WI38 (cell line): ENCODE measurements around the gene CHP1.
"Not testable (repeated sequence)": the region's sequence is repeated elsewhere in the genome, so short reads cannot be mapped to it uniquely, and the experiment has no call there.

Experiments used
- H3K4me3 ChIP-seq: 2 replicates; pipeline ENCODE4 v1.5.1; 2011; ENCODE audit warnings: low read depth, mild to moderate bottlenecking, control low read depth, low read length
- TF ChIP-seq, protein P1 (sequence below): IDR thresholded peaks from 2 replicates; pipeline ENCODE4 v1.5.1; 2012; ENCODE audit warnings: low read depth, mild to moderate bottlenecking, control low read depth, low read length

Gene CHP1

GRCh38 chr15:41235929-41236328 lies 4.9 kb downstream of the CHP1 start:
- no peak overlapping the region for H3K4me3 ChIP-seq
- TF ChIP-seq, protein P1, sequence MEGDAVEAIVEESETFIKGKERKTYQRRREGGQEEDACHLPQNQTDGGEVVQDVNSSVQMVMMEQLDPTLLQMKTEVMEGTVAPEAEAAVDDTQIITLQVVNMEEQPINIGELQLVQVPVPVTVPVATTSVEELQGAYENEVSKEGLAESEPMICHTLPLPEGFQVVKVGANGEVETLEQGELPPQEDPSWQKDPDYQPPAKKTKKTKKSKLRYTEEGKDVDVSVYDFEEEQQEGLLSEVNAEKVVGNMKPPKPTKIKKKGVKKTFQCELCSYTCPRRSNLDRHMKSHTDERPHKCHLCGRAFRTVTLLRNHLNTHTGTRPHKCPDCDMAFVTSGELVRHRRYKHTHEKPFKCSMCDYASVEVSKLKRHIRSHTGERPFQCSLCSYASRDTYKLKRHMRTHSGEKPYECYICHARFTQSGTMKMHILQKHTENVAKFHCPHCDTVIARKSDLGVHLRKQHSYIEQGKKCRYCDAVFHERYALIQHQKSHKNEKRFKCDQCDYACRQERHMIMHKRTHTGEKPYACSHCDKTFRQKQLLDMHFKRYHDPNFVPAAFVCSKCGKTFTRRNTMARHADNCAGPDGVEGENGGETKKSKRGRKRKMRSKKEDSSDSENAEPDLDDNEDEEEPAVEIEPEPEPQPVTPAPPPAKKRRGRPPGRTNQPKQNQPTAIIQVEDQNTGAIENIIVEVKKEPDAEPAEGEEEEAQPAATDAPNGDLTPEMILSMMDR, result no peak

GRCh38 chr15:41238100-41238499 lies 7.0 kb downstream of the CHP1 start:
- no peak overlapping the region for H3K4me3 ChIP-seq
- TF ChIP-seq, protein P1, result no peak

DNA sequence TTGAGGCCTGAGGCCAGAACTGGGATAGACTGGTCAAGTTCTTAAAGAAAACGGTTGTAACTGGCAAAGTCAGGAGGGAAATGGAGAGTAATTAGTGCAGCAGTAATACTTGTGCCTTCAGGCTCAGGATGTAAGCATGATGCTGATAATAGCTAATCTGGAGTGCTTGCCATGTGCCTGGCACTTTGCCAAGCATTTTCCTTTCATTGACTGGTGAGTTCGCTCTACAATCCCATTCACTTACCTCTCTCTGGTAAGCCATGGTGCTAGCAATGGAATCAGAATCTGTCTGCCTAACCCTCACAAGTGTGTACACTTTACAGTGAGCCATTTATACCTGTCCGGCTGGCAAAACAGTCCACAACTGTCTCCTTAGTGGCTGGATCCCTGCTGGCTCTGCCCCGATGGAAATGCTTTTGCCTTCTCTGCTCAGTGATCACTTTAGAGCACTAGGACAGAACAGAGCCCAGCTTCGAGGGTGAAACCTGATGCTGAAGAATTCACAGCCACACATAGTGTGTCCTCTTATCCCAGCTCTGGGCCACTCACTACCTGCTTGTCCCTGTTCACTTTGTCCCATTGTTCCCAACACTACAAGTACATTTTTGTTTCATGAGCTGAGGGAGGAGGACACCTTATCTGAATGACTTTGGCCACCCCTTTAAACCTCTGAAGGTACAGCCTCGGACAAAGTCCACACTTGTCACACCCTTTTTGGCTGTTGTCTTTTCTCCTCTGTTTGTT lies 10.3 kb downstream of the CHP1 start:
- no peak overlapping the region for H3K4me3 ChIP-seq

DNA sequence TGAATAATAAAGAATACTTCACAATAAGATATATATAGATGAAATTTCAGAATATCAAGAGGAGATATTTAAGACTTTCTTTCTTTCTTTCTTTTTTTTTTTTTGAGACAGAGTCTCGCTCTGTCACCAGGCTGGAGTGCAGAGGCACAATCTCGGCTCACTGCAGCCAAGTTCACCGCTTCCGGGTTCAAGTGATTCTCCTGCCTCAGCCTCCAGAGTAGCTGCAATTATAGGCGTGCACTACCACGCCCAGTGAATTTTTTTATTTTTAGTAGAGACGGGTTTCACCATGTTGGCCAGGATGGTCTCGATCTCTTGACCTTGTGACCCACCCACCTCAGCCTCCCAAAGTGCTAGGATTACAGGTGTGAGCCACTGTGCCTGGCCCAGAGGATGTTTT lies 19.7 kb downstream of the CHP1 start:
- H3K4me3 ChIP-seq, result not testable (repeated sequence)

More for the DNA sequence above, 10.3 kb downstream of the CHP1 start:
- TF ChIP-seq, protein P1, result no peak

GRCh38 chr15:41251411-41251810 lies 20.3 kb downstream of the CHP1 start:
- H3K4me3 ChIP-seq, result no peak overlapping the region
- TF ChIP-seq, protein P1, result no peak

GRCh38 chr15:41254560-41254959 lies 23.5 kb downstream of the CHP1 start:
- H3K4me3 ChIP-seq, result no peak overlapping the region
- TF ChIP-seq, protein P1, result no peak

GRCh38 chr15:41256103-41256502 lies 25.0 kb downstream of the CHP1 start:
- TF ChIP-seq, protein P1, result no peak
- H3K4me3 ChIP-seq, result no peak overlapping the region

DNA sequence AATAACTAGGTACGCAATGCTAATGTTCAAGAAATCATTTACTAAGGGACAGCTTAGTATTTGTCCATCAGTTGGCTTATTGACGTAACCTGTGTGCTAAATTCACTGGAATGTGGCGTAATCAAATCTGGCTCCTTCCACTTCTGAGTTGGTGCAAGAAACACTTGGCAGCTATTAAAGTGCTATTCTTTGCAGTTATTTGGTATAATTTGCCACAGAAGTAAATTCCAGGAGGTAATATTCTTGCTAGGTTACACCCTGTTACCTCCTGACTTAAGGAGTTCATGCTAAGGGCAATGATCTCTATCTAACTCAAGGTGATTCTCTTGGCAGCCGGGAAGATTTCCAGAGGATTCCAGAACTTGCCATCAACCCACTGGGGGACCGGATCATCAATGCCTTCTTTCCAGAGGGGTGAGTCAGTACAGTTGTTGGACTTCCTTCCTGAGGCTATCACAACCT lies 25.5 kb downstream of the CHP1 start:
- no peak overlapping the region for H3K4me3 ChIP-seq
- TF ChIP-seq, protein P1, result no peak
